ENCODE data around the gene MBD5.

MBD5 gene

GRCh38 chr2:148546270-148546669, 525.4 kb downstream of the MBD5 start:
- H3K4me3 ChIP-seq, result no peak overlapping the region
- no peaks in the 10 kb centered on the region for H3K9me3 ChIP-seq
- H3K27ac ChIP-seq, result no peak overlapping the region
- peak in 1 of 2 donors; percentile 35 for DNase-seq
- no peaks in the 10 kb centered on the region for H3K4me1 ChIP-seq
- no peaks in the 10 kb centered on the region for H3K27me3 ChIP-seq
- intact Hi-C loops (cut with DNase I; ENCODE audit: low total_unique reads), result no loop called here
- no peaks in the 10 kb centered on the region for H3K36me3 ChIP-seq
- no peak for TF ChIP-seq CTCF (IDR thresholded peaks at IDR 0.05)

- intact Hi-C loops (cut with DNase I; ENCODE audit: low total_unique reads), result no loop called here
- Histone ChIP-seq H3K4me1 (no peaks in the 10 kb centered on the region), H3K9me3 (no peaks in the 10 kb centered on the region), H3K27ac (no peak overlapping the region), H3K27me3 (no peaks in the 10 kb centered on the region), H3K4me3 (no peak overlapping the region), H3K36me3 (no peaks in the 10 kb centered on the region)
- DNase-seq, result peak in 1 of 2 donors; percentile 9
- TF ChIP-seq CTCF (IDR thresholded peaks at IDR 0.05), result no peak
Measured at GRCh38 chr2:148548716-148549400, 528.0 kb downstream of the MBD5 start.

- H3K36me3 ChIP-seq, result no peaks in the 10 kb centered on the region
- peaks cover 0 to 2% (median 0%) of the 10 kb centered on the region in 3 donors for H3K9me3 ChIP-seq
- no peak for DNase-seq
- H3K27me3 ChIP-seq, result no peaks in the 10 kb centered on the region
- TF ChIP-seq CTCF (IDR thresholded peaks at IDR 0.05), result no peak
- peak overlapping the region; percentile 19 to 37 for H3K4me3 ChIP-seq
- no peak overlapping the region for H3K27ac ChIP-seq
- intact Hi-C loops (cut with DNase I; ENCODE audit: low total_unique reads), result loop anchor here (10.0 kb wide), 1 partner anchor 1008 kb away; no protein-coding TSS in a partner anchor
- no peaks in the 10 kb centered on the region for H3K4me1 ChIP-seq
Measured at GRCh38 chr2:148552675-148553331, 531.9 kb downstream of the MBD5 start.

GRCh38 chr2:148553332-148553887, 532.5 kb downstream of the MBD5 start:
- Histone ChIP-seq H3K4me1 (no peaks in the 10 kb centered on the region), H3K27me3 (peaks cover 0 to under 1% of the 10 kb centered on the region in 2 donors), H3K9me3 (peaks cover 0 to 8% (median 0%) of the 10 kb centered on the region in 3 donors), H3K36me3 (no peaks in the 10 kb centered on the region), H3K27ac (no peak overlapping the region), H3K4me3 (peak overlapping the region; percentile 19 to 37)
- TF ChIP-seq CTCF (IDR thresholded peaks at IDR 0.05), result no peak
- intact Hi-C loops (cut with DNase I; ENCODE audit: low total_unique reads), result loop anchor here (10.0 kb wide), 1 partner anchor 1009 kb away; no protein-coding TSS in a partner anchor
- no peak for DNase-seq

- Histone ChIP-seq H3K4me3 (no peak overlapping the region), H3K27ac (no peak overlapping the region), H3K9me3 (peaks cover 0 to 9% (median 0%) of the 10 kb centered on the region in 3 donors), H3K36me3 (no peaks in the 10 kb centered on the region), H3K4me1 (no peaks in the 10 kb centered on the region), H3K27me3 (peaks cover 0 to 5% of the 10 kb centered on the region in 2 donors)
- no peak for DNase-seq
- intact Hi-C loops (cut with DNase I; ENCODE audit: low total_unique reads), result loop anchor here (10.0 kb wide), 1 partner anchor 1010 kb away; no protein-coding TSS in a partner anchor
- no peak for TF ChIP-seq CTCF (IDR thresholded peaks at IDR 0.05)
Measured at GRCh38 chr2:148554459-148555247, 533.8 kb downstream of the MBD5 start.

Measured in tibial artery (tissue), 4 donors.